Urinary bladder (tissue), 4 donors: Measurements from ENCODE around the gene TNFAIP2. TPM values are rescaled to one million over a fixed set of nuclear protein-coding genes. Genes with fewer than 3 reads are reported as not detected.

Experiments
- DNase-seq: peaks from one replicate; pipeline ENCODE4 v3.0.0-alpha.2; 2015; ENCODE audit errors: extremely low spot score
- H3K27ac ChIP-seq: one replicate; pipeline ENCODE4 v1.5.1; 2013; ENCODE audit warnings: low read depth, mild to moderate bottlenecking, moderate library complexity
- H3K36me3 ChIP-seq: one replicate; pipeline ENCODE4 v1.6.1; 2013; ENCODE audit warnings: mild to moderate bottlenecking, moderate library complexity; ENCODE audit not compliant: insufficient read depth
- H3K4me1 ChIP-seq: one replicate; pipeline ENCODE4 v1.6.1; 2013; ENCODE audit warnings: mild to moderate bottlenecking, moderate library complexity; ENCODE audit not compliant: insufficient read depth
- H3K4me3 ChIP-seq: one replicate; pipeline ENCODE4 v1.5.1; 2013; ENCODE audit warnings: low read depth, low read length
- WGBS: extraction: QIAGEN DNeasy Blood & Tissue Kit; methylation state at CpG from one replicate; pipeline ENCODE4 v1.1.7; 2013; 5-methylcytosine and 5-hydroxymethylcytosine counted together
- polyA plus RNA-seq: library from polyadenylated mRNA; stranded (reverse); fragments of 200-250 nt; gene quantifications from one replicate; pipeline ENCODE4 v1.2.3, GENCODE V29; 2013
- total RNA-seq: library from RNA; depleted of rRNA; stranded (reverse); fragments of >200 nt; gene quantifications from one replicate; pipeline ENCODE4 v1.2.3, GENCODE V29; 2014
- donor health status: healthy with polysubstance abuse.
- donor health status: healthy.

TNFAIP2 gene
- total and polyA plus RNA-seq, 2 donors, result 45.7 to 169 TPM

DNA sequence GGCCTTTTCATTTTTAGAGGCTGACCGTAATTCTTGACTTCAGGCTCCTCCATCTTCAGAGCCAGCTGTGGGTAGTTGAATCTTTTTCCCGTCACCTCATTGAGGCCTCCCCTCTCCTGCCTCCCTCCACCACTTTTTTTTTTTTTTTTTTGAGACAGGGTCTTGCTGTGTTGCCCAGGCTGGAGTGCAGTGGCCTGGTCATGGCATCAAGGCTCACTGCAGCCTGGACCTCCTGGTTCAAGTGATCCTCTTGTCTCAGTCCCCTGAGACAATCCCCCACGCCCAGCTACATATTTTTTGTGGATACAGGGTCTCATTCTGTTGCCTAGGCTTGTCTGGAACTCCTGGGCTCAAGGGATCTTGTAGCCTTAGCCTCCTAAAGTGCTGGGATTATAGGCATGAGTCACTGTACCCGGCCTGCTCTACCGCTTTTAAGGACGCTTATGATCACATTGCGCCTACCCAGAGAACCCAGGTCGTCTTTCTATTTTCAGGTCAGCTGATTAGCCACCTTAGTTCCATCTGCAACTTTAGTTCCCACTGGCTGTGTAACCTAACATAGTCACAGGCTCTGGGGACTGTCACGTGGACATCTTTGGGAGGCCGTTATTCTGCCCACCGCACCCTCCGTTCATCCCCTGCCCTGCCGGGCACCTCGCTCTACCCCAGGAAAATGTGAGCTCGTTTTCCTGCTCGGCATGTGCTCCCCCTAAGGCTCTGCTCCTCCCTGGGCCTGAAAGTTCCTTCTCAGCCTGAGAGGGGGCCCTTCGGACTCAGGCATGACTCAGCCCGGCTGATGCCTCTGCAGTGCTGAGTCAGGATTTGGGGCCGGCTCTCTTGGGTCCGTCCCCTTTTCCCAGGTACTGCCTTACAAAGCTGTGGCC is 13.4 kb downstream of the TNFAIP2 start:
- WGBS, result 58% methylated on average over 20 of the region's 20 CpGs
- Histone ChIP-seq H3K36me3 (peaks cover 5% of the 10 kb centered on the region), H3K4me3 (no peak overlapping the region), H3K4me1 (no peaks in the 10 kb centered on the region), H3K27ac (no peak overlapping the region)
- DNase-seq, result no peak

DNA sequence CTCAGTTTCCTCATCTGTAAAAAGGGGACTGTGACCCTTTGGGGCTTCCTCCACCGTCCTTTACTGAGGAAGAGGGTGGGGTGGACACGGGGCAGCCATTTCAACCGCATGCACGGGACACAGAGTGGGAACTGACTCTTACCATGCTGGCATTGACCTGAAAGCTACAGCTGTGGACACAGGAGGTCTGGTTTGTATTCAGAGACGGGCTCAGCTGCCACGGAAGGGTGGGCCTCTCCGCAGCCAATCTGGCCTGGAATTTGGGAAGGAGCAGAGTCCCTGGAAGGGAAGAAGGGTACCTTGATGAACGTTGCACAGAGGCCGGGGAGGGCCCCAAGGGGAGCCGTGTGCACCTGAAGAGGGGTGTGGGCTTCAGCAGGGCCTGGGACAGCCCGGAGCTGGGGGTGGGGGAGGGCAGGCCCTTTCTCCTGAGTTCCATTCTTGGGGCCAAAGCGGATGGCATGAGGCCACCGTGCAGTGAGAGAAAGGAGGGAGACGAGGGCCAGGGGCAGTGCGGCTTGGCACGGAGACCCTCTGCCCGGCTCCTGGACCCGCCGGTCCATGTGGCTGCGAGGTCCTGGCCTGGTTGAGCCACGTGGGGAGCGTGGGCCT is 14.5 kb downstream of the TNFAIP2 start:
- Histone ChIP-seq H3K36me3 (peaks cover 5% of the 10 kb centered on the region), H3K4me3 (no peak overlapping the region), H3K4me1 (no peaks in the 10 kb centered on the region), H3K27ac (no peak overlapping the region)
- no peak for DNase-seq
- WGBS, result 74% methylated on average over 22 of the region's 22 CpGs

DNA sequence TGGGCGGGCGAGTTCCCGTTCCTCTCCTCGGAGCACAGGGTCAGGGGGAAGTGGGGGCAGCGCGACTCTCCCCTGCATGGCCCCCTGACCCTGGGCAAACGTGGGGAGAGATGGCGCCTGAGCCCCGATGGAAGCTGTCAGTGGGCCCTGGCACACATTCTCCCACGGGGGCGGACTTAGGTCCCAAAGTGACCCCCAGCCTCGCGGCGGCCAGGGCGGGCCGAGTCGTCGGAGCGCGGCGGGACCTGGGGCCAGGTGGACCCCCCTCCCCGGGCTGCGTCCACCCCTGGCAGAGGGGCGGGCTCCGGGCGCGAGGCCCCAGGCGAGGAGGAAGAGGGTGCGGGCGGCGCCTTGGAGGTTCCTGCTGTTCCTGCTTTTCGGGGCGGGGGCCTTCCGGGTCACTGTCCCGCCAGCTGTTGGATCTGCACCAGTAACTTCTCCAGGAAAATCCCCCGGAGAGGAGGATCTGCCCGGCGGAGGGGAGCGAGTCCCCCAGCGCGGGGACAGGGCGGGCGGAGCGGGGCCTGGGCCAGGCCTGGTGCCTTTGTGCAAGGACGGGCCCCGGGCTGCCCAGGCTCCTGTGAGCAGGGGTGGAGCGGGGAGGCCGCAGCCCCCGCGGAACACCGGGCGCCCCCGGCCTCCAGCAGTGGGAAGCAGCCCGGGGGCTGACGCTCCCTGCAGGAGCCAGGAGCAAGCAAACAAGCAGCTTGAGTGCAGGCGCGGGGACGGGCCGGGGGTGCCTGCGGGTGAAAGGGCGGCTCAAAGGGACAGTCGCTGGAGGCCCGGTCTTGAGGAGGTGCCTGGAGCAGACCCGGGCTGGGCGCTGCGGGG is 15.3 kb downstream of the TNFAIP2 start:
- H3K4me1 ChIP-seq, result no peaks in the 10 kb centered on the region
- H3K27ac ChIP-seq, result peak overlapping the region; percentile 38
- no peak for DNase-seq
- WGBS, result 44% methylated on average over 66 of the region's 66 CpGs
- no peak overlapping the region for H3K4me3 ChIP-seq
- H3K36me3 ChIP-seq, result peaks cover 5% of the 10 kb centered on the region

DNA sequence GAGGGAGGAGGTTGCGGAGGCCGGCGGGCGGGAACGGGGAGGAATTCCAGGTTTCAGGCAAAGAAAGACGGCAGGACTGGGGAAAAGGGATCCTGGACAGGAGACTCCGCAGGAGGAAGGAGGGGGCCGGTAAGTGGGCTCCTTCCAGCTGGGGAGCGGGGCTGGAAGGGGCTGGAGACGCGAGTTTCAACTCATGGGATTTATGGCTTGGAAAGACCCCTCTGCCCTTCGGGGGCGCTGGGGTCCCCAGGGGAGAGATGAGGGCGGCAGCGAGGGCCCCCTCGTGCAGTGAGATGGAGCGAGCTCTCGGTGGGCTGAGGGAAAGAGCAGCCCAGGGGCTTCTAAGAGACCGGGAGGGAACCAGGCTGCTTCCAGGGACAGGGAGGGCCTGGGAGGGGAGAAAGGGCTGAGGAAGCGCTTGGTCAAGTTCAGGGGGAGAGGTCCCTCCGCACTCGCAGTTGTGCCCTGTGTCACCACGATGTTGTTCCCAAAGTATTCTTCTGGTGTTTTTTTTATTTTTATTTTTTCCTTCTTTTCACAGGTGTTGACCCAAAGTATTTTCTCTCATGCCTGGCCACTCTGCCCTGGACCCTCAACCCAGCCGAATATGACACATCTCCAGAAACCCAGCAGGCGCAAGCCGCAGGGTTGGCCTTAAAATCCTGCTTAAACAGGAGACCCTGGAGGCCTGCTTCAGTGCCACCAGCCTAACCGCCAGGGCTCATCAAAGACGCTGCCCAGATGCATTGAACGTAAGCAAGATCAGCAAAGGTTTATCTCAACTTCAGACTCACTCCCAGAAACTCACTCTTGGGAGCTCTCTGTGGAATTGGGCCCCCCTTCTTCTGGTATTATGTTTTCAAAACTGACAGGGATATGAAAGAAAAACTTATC is 16.1 kb downstream of the TNFAIP2 start:
- no peak for DNase-seq
- 65% methylated on average over 29 of the region's 29 CpGs for WGBS
- H3K27ac ChIP-seq, result no peak overlapping the region
- no peak overlapping the region for H3K4me3 ChIP-seq
- H3K36me3 ChIP-seq, result peaks cover 2% of the 10 kb centered on the region
- H3K4me1 ChIP-seq, result no peaks in the 10 kb centered on the region

DNA sequence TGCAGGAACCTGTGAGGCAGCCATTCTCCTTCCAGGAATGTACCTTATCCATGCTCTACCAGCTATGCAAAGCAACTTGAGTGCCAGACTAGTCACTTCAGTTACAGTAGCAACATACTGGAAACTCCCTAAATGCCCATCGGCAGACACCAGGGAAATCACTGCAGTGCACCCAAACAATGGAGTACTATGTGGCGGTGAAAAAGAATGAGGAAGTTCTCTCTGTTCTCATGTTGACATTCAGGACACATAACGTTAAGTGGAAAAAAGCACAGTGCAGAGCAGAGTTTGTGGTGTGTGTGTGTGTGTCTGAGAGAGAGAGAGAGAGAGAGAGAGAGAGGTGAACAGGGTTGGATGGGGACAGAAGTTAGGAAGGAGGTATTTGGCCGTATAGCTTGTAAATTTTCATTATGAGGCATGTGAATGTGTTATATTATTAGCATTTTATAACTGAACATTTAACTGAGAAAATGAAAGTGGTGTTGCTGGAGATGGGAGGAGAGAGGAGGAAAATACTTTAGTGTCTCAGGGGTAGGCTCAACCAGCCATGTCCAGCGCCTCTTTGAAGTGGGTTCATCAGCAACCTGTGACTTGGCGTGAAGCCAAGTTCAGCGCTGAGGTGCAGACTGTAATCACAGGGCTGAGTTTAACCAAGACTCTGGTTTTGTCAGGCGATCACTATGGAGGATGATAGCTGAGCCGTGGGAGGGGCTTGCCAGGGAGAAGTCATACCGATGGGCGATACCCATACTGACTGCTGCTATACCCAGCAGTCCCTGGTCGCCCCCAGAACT is 17.3 kb downstream of the TNFAIP2 start:
- no peaks in the 10 kb centered on the region for H3K4me1 ChIP-seq
- 59% methylated on average over 12 of the region's 12 CpGs for WGBS
- no peak overlapping the region for H3K4me3 ChIP-seq
- DNase-seq, result no peak
- H3K36me3 ChIP-seq, result no peaks in the 10 kb centered on the region
- H3K27ac ChIP-seq, result no peak overlapping the region

DNA sequence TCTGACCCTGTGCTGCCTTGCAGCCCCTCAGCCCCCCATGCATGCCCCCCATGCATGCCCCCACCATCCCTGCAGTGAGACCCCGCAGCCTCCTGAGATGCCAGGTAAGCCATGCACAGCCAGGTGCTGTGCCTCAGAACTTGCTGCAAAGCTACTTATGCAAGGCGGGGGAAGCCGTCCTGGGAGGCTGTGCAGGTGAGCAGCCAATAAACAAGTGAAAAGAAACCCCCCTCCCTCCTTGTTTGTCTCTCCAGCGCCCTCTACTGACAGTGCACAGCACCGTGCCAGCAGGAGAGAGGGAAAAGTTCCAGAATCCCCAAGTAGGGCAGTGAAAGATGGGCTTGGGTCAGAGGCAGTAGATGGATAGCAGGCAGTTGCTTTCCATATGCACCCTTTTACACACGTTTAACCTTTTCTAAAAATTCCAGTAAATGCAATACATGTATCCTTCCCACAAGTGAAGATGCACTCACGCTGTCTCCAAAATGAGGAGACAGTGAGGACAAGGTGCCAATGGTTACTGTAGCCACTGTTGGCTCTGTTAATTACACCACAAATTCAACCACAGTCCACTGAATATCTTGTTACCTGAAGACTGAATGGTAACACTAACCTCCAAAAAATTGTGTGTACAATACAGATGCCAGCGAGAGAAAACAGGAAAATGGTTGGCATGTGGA is 18.0 kb downstream of the TNFAIP2 start:
- WGBS, result 43% methylated on average over 8 of the region's 8 CpGs
- H3K27ac ChIP-seq, result no peak overlapping the region
- no peak for DNase-seq
- no peaks in the 10 kb centered on the region for H3K4me1 ChIP-seq
- H3K36me3 ChIP-seq, result no peaks in the 10 kb centered on the region
- no peak overlapping the region for H3K4me3 ChIP-seq

DNA sequence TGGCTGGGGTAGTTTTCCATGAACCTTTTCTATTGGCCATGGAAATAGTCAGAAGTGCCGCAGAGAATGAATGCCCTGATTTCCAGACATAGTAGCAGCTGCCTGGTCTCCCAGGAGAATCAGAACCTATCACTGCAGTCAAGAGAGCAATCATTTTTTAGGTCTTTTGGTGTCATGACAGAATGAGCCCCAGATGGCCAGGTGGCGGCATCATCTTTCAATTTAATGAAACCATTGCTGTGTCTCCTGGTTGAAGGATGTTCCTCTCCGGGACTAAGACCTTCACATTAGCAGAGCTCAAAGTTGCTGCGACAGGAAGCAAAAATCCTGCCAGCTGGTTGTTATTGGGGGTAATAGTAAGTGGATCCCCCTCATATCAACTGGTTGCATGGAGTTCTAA is 18.8 kb downstream of the TNFAIP2 start:
- no peaks in the 10 kb centered on the region for H3K36me3 ChIP-seq
- H3K4me3 ChIP-seq, result no peak overlapping the region
- H3K4me1 ChIP-seq, result no peaks in the 10 kb centered on the region
- no peak for DNase-seq
- WGBS, result 90% methylated on average over 4 of the region's 4 CpGs
- no peak overlapping the region for H3K27ac ChIP-seq

DNA sequence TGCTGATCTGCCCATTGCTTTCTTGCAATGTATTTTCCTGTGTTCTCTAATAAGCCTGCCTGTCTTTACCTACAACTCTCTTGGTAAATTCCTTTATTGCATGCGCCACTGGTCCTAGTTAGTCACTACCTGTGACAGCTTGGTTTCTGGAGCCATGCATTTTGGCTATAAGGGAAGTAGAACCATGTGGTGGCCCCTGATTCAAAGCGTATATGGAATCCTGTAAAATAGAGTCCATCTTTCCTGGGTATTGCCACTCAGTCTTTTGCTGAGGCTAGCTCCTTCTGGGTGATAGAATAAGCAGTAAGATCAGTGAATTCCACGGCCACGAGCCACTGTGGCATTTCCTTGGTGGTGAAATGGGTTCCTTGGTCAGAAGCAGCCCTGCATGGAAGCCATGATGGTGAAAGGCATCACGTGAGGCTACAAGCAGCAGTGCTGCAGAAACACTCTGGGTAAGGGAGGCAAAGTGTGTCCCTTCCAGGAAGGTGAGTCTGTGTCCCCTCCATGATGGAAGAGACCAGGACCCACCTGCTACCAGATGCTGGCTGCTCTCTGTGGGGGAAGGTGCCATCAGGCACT is 19.6 kb downstream of the TNFAIP2 start:
- DNase-seq, result no peak

DNA sequence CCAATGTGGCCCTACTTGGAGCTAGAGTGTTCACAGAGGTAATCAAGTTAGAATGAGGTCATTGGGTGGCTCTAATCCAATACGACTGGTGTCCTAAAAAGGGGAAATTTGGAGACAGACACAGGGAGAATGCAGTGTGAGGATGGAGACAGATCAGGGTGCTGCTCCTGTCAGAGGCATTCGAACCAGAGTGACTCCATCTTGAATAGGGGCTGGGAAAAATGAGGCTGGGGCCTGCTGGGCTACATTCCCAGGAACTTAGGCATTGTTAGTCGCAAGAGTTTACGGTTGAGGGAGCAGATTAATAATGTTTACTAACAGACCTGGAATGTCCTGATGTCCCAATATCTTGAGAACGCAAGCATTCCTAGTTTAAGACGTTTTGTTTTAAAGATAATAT is 20.2 kb downstream of the TNFAIP2 start:
- H3K4me3 ChIP-seq, result no peak overlapping the region
- H3K27ac ChIP-seq, result no peak overlapping the region
- no peak for DNase-seq
- 63% methylated on average over 6 of the region's 6 CpGs for WGBS
- no peaks in the 10 kb centered on the region for H3K36me3 ChIP-seq
- H3K4me1 ChIP-seq, result no peaks in the 10 kb centered on the region

More for the DNA sequence above, 19.6 kb downstream of the TNFAIP2 start:
- Histone ChIP-seq H3K36me3 (no peaks in the 10 kb centered on the region), H3K4me1 (no peaks in the 10 kb centered on the region), H3K27ac (no peak overlapping the region), H3K4me3 (no peak overlapping the region)
- 81% methylated on average over 5 of the region's 5 CpGs for WGBS

DNA sequence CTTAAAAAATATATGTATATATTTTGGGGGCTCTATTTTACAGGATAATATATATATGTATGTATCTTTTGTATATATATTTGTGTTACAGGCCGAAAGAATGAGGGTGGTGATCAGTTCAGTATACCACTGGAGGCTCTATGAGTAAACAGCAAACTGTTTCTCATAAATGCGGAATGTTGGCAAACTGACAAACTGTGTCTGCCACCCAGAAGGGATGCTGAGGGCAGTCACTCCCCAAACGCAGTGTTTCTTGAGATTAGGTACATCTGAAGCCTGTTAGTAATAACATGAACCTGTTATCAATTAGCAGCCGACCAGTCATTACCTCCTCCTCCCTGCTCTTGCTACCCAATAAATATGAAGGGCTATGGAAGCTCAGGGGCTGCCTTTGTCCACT is 20.8 kb downstream of the TNFAIP2 start:
- no peaks in the 10 kb centered on the region for H3K36me3 ChIP-seq
- WGBS, result 48% methylated on average over 4 of the region's 4 CpGs
- no peaks in the 10 kb centered on the region for H3K4me1 ChIP-seq
- H3K4me3 ChIP-seq, result no peak overlapping the region
- DNase-seq, result no peak
- no peak overlapping the region for H3K27ac ChIP-seq

DNA sequence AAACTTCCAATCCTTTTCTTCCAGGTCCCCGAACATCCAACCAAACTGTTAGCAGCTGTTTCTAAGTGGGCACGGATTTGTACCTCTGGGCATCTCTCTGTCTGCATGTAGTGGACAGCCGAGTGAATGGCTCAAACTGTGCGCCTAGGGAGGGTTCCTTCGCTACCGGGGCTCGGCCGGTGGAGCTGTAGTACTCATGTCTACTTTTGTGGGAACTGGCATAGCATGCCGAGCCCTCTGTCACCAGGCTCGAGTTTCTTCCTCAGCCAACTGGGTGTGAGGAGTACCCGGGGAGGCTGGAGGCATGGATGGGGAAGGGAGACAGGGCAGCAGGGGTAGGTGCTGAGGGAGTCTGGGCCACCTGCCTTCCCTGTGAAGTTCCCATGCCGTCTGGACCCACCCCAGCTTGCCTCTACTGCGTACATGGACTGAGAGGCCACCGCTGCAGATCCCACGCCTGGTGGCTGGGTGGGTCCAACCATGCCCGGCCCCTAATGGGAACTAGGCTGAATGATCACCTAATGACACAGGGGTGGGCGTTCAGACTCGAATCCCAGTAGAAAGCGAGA is 23.0 kb downstream of the TNFAIP2 start:
- WGBS, result 89% methylated on average over 19 of the region's 19 CpGs
- Histone ChIP-seq H3K27ac (no peak overlapping the region), H3K36me3 (no peaks in the 10 kb centered on the region), H3K4me3 (no peak overlapping the region), H3K4me1 (no peaks in the 10 kb centered on the region)
- no peak for DNase-seq
